Measurements from ENCODE around the gene HOXB3. TPM values are rescaled to one million over a fixed set of nuclear protein-coding genes. Genes with fewer than 3 reads are reported as not detected.

Gene HOXB3
- total RNA-seq, 1 experiment from 2014 or later: 6.0 TPM

DNA sequence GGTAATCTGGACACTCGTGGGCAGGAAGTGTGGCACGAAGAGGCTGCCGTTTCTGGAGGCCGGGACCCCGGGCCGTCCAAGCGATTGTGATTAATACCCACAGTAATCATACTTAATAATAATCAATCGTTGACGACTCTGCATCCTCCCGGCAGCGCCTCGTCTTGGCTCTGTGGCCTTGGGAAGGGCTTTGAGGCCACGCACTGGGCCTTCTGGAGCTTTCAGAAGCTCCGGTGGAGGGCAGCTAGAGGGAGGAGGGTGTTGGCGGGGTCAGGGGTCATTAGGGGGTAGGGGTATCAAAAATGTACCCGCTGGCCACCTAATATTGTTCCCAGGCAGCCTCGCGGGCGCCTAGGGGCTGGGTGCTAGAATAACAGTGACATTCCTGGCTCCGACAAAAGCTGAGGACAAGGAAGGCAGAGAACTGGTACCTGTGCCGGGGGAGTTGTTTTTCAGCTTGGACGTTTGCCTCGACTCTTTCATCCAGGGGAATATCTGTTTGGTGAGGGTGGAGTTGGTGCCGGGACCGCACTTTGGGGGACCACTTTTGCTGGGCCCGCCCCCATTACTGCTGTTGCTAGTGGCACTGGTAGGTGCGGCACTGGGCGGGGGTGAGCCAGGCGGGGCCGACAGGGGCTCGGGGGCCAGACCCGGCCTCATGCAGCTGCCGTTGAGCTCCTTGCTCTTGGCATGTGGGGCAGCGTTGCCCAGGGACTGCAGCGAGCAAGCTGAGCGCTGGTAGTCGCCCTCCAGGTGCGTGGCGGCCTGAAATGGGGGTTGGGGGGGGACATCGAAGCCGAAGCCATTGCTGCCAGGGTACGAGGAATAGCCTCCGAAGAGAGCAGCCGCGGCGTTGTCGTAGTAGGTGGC lies 38.2 kb downstream of the HOXB3 start:
- POLR2A ChIA-PET (ENCODE audit: unreplicated experiment): no interaction called here
- Histone ChIP-seq H3K9ac (ENCODE audit: low read length) (no peak overlapping the region), H3K4me3 (ENCODE audit: low read length) (no peak overlapping the region), H3K9me3 (ENCODE audit: low read length) (no peaks in the 10 kb centered on the region), H3K4me2 (ENCODE audit: low read length) (no peak overlapping the region), H3K9me2 (replicated peaks; ENCODE audit: low read length) (no peaks in the 10 kb centered on the region), H3K27me3 (ENCODE audit: low read length) (no peaks in the 10 kb centered on the region), H3K4me1 (ENCODE audit: insufficient read depth, low read length) (peaks cover 18% of the 10 kb centered on the region), H3F3A (ENCODE audit: low read length, unreplicated experiment) (no peaks in the 10 kb centered on the region), H3K79me2 (ENCODE audit: low read length) (no peaks in the 10 kb centered on the region; the same call in 1 of the 2 replicates), H4K20me1 (ENCODE audit: low read length) (no peaks in the 10 kb centered on the region), H3K27ac (ENCODE audit: low read length) (no peak overlapping the region), H2AFZ (ENCODE audit: low read length) (no peak overlapping the region), H3K36me3 (ENCODE audit: low read depth, low read length) (no peaks in the 10 kb centered on the region)
- no TSS peak for BruUV-seq (replicated peaks)
- TF ChIP-seq, protein P1, sequence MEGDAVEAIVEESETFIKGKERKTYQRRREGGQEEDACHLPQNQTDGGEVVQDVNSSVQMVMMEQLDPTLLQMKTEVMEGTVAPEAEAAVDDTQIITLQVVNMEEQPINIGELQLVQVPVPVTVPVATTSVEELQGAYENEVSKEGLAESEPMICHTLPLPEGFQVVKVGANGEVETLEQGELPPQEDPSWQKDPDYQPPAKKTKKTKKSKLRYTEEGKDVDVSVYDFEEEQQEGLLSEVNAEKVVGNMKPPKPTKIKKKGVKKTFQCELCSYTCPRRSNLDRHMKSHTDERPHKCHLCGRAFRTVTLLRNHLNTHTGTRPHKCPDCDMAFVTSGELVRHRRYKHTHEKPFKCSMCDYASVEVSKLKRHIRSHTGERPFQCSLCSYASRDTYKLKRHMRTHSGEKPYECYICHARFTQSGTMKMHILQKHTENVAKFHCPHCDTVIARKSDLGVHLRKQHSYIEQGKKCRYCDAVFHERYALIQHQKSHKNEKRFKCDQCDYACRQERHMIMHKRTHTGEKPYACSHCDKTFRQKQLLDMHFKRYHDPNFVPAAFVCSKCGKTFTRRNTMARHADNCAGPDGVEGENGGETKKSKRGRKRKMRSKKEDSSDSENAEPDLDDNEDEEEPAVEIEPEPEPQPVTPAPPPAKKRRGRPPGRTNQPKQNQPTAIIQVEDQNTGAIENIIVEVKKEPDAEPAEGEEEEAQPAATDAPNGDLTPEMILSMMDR (conservative IDR thresholded peaks at IDR 0.05; ENCODE audit: low read depth, low read length): no peak
- TF ChIP-seq EZH2 (IDR thresholded peaks at IDR 0.05; ENCODE audit: low read length, unreplicated experiment) (no peak), EZH2phosphoT487 (IDR thresholded peaks at IDR 0.05; ENCODE audit: borderline replicate concordance, low read length) (no peak)
- ATAC-seq (no peak), DNase-seq (no peak)
- intact Hi-C loops (cut with micrococcal nuclease): no loop called here
- CTCF ChIA-PET: interaction anchor here (0.8 kb wide), 1 partner anchor 201 kb away, joined by 8 read pairs; no protein-coding TSS in a partner anchor

DNA sequence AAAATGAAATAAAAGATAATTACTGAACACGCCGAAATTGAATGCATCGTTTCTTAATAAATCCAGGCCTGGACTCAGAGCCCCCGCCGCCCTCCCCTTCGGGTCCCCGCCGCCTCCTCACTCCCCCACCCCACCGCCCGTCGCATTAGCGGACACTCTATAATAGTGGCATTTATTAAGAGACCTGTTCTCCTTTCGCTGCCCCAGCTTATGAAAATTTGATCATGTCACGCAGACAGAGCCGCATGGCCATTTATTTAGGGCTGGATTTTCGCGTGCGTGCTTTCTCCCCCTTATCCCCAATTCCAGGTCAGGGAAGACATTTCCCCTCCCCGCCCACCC lies 38.9 kb downstream of the HOXB3 start:
- ATAC-seq: no peak
- H3K9me3 ChIP-seq (ENCODE audit: low read length): no peaks in the 10 kb centered on the region
- TF ChIP-seq EZH2 (IDR thresholded peaks at IDR 0.05; ENCODE audit: low read length, unreplicated experiment): no peak
- TF ChIP-seq, protein P1 (conservative IDR thresholded peaks at IDR 0.05; ENCODE audit: low read depth, low read length): no peak
- TF ChIP-seq EZH2phosphoT487 (IDR thresholded peaks at IDR 0.05; ENCODE audit: borderline replicate concordance, low read length): no peak
- H3K27me3 ChIP-seq (ENCODE audit: low read length): no peaks in the 10 kb centered on the region
- H3K36me3 ChIP-seq (ENCODE audit: low read depth, low read length): no peaks in the 10 kb centered on the region
- DNase-seq: no peak
- H3K27ac ChIP-seq (ENCODE audit: low read length): no peak overlapping the region
- no peaks in the 10 kb centered on the region for H3F3A ChIP-seq (ENCODE audit: low read length, unreplicated experiment)
- H3K79me2 ChIP-seq (ENCODE audit: low read length): no peaks in the 10 kb centered on the region; the same call in 1 of the 2 replicates
- H3K9ac ChIP-seq (ENCODE audit: low read length): no peak overlapping the region
- intact Hi-C loops (cut with micrococcal nuclease): no loop called here
- H3K4me3 ChIP-seq (ENCODE audit: low read length): no peak overlapping the region
- CTCF ChIA-PET: no interaction called here
- BruUV-seq (replicated peaks): no TSS peak
- H3K9me2 ChIP-seq (replicated peaks; ENCODE audit: low read length): no peaks in the 10 kb centered on the region
- POLR2A ChIA-PET (ENCODE audit: unreplicated experiment): no interaction called here
- H2AFZ ChIP-seq (ENCODE audit: low read length): no peak overlapping the region
- no peak overlapping the region for H3K4me2 ChIP-seq (ENCODE audit: low read length)
- no peaks in the 10 kb centered on the region for H4K20me1 ChIP-seq (ENCODE audit: low read length)
- H3K4me1 ChIP-seq (ENCODE audit: insufficient read depth, low read length): peaks cover 11% of the 10 kb centered on the region
